ENCODE data around the gene NMRAL1.

The NMRAL1 gene

DNA sequence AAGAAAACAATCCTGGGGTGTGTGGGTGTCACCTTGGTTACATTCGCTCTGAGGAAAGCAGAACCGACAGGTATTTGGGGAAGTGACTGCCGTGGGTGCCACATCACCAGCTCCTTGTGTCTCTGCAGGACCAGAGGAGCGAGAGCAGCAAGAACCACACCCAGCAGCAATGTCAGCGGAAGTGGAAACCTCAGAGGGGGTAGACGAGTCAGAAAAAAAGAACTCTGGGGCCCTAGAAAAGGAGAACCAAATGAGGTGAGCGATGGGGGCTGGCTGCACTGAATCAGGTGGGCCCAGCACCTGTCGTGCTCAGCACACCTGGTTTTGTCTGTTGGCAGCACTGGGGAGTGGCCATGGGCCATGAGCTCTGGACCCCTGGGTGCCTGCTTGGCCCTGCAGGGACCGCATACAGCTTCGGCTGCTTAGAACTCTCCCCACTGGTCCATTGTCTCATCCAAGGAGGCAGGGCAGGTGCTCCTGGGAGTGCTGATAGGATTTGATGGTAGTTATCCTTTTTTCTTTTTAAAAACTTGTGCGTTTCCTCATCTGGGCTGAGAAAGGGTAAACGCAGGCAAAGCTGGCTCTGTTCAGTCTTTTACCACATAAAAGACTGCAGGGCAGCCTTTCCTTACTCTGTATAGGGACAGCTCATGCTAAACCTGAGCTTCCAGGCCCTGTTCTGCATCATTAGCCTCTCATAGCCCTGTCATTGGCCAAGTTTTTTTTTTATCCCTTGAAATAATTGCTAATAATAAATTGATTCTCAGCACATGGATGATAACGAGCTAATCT, 31.1 kb upstream of the NMRAL1 start:
- peak; percentile 87 for DNase-seq (ENCODE audit: low spot score)

DNA sequence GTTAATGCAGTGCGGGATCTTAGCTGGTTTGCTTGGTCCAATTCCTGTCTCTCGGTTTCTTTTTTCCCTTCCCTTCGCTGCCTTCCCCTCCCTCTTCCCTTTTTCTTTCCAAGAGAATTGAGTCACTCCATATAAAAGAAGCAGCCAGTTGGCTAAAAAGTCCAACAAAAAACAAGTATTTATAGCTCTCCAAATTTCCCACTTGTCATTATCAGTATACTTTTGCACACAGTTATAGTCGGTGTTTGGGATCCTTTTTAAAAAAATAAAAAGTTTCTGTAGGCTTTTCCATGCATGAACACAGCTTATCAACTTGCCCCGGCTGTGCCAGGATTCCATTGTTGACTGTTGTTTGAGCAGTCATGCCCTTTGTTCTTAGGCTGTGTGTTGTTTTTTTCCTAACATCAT, 26.6 kb upstream of the NMRAL1 start:
- DNase-seq (ENCODE audit: low spot score): no peak

DNA sequence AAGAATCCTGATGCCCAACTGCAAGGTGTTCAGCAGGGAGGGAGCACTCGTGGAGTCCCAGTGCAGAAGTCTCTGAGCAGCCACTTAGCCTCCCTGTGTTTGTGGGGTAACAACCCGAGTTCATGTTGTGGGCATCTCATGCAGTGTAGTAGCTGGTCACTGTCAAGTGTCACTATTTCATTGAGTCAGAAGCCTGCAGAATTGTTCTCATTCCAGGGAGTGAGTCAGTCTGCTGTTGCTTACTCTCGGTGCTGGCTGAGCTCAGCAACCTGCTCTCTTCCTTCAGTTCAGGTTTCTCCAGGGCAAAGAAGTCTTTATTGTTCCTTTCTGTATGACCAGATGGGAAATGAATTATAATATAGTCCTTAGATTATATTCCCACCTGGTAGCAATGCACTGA, 25.8 kb upstream of the NMRAL1 start:
- DNase-seq (ENCODE audit: low spot score): no peak

DNA sequence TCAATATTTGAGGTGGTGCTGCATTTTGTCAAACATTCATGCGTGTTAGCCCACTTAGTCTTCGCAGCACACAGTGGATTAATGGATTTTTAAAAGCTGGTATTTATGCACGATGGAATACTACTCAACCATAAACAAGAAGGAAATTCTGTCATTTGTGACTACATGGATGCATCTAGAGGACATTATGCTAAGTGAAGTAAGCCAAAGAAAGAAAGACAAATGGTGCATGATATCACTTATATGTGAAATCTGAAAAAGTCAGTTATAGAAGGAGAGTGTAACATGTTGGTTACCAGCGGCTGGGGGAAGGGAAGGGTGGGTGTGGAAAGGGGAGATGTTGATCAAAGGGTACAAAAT, 24.8 kb upstream of the NMRAL1 start:
- no peak for DNase-seq (ENCODE audit: low spot score)

DNA sequence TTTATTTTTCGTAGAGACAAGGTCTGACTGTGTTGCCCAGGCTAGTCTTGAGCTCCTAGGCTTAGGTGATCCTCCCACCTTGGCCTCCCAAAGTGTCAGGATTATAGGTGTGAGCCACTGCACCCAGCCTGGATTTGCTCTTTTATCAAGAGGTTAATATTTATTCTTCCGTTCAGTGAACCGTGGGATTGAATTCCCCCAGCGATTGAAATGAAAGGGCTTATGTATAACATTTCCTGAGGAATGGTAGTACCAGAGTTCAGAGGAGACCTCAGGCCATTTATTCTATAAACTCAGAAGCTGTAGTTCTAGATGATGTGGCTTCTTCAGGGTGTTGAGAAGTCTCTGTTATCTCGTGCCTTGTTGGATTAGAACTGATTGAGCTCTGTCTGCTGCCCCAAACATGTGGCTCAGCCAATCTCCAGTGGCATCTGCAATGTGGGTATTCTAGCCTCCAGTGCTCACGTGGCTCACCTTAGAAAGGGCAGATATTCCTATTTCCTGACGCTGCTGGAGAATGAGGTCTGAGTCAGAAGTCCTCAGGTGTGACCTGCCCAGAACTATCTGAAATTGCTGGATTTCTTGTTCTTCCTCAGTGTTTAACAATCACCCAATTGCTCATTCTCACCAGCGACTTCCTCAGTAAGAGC, 24.2 kb upstream of the NMRAL1 start:
- no peak for DNase-seq (ENCODE audit: low spot score)

DNA sequence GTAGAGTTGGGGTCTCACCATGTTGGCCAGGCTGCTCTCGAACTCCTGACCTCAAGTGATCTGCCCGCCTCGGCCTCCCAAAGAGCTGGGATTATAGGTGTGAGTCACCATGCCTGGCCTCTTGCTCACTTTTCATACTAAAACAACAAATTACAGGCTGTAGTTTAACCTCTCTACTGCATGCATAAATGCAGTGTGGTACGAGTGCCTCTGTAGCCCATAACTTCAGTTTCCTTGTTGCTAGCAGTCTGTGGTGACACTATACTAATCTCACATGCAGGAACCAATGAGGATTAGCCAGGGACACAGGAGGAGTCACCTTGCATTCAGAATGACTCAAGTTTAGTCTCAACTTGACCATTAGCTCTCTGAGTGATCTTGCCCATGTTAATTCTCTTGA, 21.9 kb upstream of the NMRAL1 start:
- DNase-seq (ENCODE audit: low spot score): no peak

DNA sequence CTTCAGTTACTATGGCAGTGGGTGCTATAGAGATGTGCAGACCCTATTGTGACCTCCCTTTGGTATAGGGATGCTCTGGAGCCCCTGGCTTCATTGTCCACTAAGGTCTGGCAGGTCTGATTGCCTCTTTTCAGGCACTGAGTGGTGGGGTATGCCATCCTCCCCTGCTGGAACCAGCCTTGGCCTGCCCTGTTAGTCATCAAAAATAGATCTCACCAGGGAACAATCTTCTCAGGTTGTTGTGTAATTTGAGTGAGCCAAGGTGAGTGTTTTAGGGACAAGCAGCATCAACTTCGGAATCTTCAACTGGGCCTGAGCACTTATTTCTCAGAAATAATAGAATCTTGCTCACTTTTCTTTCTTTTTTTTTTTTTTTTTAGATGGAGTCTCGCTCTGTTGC, 21.3 kb upstream of the NMRAL1 start:
- DNase-seq (ENCODE audit: low spot score): no peak

DNA sequence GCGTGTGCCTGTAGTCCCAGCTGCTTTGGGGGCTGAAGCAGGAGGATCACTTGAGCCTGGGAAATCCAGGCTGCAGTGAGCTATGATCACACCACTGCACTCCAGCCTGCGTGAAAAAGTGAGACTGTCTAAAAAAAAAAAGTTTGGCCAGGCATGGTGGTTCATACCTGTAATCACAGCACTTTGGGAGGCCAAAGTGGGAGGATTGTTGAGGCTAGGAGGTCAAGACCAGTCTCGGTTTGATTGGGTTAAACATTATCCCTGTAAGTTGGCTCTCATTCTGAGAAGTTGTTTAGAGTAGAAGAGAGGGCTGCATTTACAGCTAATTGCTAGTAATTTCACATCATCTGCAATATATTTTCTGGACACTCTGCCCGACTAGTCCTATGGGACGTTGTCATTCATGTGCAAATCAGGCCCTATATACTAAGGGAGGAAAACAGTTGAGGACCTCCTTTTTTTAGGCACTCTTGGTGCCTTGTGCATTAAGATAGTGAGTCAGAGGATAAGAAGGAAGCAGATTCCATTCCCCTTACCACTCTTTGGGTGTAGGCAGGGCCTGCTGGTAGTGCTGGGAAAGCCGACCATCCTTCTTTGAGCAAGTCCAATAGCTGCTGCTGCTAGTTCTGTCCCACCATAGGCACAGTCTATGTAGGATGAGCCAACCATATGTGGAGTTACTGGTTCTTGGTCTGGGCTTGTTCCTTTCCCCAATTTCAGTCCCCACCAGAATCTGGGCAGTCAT, 20.5 kb upstream of the NMRAL1 start:
- DNase-seq (ENCODE audit: low spot score): no peak

DNA sequence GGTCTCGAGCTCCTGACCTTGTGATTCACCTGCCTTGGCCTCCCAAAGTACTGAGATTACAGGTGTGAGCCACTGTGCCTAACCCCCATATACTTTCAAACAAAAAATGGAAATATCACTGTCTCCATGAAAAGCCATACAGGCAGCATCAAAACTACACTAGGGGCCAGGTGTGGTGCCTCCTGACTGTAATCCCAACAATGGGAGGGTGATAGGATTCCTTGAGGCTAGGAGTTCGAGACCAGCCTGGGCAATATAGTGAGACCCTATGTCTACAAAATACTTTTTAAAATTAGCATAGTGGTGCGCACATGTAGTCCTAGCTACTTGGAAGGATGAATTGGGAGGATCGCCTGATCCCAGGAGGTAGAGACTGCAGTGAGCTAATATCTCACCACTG, 17.5 kb upstream of the NMRAL1 start:
- DNase-seq (ENCODE audit: low spot score): no peak

DNA sequence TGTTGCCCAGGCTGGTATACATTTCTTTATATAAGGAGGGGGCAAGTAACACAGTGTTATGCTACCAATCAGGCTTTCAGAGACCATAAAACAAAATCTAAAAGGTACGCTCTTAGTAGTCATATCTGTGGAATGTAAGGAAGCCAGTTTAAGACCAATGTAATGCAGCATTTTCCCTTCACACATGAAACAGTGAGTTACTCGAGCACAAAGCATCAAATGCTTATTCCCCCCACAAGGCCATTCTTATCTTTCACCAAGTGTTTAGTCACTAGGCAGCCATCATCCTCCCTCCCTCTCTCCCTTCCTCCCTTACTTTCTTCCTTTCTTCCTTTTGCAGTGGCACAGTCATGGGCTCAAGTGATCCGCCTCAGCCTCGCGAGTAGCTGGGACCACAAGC, 14.6 kb upstream of the NMRAL1 start:
- DNase-seq (ENCODE audit: low spot score): no peak

DNA sequence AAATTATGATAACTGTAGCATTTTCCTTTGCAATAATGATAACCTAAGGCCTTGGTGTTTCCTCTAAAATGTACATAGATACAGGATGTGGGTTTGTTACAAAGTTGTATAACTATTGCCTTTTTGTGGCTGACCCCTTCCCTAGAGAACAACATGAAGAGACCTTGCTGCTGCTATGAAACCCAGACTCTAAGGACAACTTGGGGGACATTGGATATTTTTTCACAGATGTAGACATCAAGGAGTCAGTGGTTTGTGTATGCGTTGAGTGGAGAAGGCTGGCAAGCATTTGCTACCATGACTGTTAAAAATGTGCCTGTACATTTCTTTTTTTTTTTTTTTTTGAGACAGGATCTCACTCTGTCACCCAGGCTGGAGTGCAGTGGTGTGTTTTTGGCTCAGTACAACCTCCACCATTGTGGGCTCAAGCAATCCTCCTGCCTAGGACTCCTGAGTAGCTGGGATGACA, 14.1 kb upstream of the NMRAL1 start:
- DNase-seq (ENCODE audit: low spot score): no peak

DNA sequence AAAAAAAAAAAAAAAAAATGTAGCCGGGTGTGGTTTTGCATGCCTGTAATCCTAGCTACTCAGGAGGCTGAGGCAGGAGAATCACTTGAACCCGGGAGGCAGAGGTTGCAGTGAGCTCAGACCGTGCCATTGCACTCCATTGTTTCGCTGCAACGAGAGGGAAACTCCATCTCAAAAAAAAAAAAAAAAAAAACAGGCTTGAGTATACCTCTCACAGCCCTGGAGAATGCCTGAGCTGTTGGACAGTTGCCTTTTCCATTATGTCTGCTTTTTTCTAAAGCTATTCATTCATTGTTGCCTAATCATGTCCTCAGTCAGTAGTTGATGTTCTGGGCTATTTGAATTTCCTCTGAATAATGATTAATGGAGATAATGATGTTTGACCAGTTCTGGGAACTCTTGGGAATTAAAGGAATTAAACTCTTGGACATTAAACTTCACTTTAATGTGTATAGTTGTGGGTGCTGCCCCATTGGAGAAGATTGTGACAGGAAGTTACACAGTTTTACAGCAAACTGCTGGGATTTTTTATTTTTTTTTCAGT, 13.6 kb upstream of the NMRAL1 start:
- no peak for DNase-seq (ENCODE audit: low spot score)

DNA sequence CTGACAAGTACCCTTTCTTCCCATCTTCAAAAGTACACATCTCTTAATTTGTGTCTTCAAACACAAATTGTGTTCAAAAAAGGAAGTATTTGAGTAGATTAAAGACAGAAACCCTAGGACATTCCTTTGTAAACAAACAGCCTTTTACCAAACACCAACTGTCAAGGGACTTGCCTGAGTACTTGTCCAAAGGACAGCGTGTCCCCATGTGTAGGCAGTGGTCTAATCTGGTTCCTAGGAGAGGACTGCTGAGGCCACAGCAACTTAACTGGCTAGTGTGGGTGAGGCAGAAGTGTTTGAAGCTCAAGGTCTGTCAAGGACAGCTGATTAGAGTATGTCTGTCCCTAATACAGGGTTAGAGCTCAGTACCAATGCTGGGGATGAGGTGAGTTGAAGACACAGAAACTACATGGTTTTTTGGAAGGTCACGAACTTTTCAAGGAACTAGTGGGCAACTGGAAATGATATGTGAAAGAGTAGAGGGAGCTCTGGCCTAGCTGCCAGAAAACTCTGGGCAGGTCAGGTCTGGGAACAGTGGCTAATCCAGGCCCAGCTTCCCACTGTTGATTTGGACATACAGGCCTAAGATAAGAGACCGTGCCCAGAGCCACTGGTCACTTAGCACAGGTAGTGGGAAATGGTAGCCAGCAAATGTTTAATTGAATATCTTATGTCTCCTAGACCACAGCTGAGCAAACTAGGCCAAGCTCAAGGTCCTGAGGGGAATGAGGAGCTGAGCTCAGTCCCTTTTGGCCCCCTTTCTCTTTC, 11.9 kb upstream of the NMRAL1 start:
- no peak for DNase-seq (ENCODE audit: low spot score)

DNA sequence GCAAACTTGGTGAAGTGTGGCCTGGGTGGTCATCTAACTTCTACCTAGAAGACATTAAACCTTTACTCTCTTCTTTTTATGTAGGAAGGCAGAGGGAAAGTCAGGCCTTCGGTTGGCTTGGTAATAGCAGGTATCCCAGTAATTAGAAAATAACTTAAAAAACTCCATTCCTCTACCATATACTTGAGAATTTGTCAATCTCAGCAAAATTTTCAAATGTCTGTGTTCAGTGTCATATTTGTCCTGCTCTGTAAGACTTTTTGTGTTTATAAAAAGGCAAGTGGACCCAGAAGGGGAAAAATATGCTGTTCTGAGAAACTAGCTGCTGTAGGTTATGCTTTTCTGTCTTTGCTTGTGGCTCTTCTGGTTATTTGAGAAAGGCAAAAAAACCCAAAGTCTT, 7.5 kb upstream of the NMRAL1 start:
- DNase-seq (ENCODE audit: low spot score): no peak

DNA sequence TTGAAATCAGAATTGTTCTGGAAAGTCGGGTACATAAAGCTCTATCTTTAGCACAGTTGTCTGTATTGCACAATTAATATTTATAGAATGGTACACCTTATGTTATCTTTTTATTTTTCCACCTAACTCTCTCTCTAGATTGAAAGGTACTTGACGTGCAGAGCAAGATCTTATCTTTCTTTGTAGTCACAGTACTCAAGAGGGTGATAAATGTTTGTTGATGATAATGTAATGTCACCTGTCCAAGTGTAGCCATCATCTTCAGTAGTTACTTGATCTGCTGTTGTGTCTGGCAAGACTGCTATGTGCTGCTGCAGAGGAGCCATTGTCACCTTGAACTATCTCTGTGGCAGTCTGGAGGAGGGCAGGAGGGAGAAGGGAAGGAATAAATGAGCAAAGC, 7.1 kb upstream of the NMRAL1 start:
- DNase-seq (ENCODE audit: low spot score): no peak

DNA sequence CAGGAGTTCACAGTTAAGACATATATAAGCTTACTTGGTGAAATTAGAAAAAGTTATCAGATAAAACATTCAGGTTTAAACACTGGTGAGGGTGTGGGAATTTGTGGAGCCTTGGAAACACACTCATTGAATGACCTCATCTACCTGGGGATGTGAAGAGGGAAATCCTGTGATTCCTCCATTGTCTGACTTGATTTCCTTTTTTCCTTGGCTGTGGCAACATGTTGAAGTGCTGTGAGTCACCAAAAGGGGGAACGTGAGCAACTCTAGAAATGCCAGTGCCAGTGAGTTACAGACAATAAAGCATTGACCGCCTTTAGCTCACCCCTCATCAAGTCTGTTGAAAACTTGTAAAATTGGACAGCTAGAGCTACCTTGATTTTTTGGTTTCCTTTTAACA, 3.5 kb upstream of the NMRAL1 start:
- DNase-seq (ENCODE audit: low spot score): peak; percentile 38

DNA sequence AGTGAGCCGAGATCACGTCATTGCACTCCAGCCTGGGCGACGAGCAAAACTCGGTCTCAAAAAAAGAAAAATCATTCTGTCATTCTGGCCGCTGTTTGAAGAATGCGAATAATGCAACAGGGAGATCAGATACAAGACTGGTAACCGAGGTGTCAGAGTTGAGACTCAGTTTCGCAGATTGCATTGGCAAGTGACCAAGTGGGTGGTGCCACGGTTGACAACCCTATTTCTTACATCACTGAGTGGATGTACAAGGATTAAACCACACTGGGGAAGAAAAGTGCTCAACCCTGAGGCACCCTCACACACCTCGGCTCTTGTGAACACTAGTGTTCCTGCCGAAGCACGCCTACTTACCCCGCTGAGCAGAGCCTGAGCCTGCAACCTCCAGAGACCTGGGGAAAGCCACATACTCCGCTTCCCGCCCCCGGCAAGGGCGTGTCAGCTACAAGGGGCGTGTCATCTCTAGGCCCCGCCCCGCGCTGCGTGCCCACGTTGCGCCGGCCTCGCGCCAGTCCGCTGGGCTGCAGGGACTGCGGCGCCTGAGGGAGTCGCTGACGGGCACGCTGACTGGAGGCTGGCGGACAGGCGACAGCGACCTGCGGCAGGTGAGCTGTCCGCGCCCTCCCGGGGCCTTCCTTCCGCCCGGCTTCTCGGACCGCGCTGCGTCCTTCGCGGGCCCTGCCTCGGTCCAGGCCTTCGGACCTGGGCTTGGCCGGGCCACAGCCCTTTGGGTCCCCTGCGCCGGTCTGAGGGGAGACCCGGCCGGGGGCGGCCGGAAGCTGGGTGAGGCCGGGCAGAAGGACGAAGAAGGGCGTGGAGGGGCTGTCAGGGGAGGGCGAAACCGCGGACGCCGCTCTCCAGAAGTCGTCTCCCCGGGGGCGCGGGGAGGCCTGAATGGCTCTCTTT, 1.7 kb upstream of the NMRAL1 start, which contains the start of gene HMOX2:
Gene HMOX2, plus strand, starts transcription at position 519 of the 909 bp plus-strand sequence. CDS start 29,127 bp downstream, outside the sequence.
- peak; percentile 96 for DNase-seq (ENCODE audit: low spot score)

DNA sequence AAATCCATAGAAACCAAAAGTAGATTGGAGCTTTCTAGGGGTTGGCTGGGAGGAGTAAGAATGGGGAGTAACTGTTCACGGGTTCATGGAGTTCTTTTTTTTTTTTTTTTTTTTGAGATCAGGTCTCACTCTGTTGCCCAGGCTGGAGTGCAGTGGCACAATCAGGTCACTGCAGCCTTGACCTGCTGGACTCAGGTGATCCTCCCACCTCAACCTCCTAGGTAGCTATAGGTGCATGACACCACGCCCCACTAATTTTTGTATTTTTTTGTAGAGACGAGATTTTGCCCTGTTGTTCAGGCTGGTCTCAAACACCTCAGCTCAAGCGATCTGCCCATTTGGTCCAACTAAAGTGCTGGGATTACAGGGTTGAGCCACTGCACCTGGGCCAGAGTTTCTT, 1.5 kb downstream of the NMRAL1 start:
- no peak for DNase-seq (ENCODE audit: low spot score)

DNA sequence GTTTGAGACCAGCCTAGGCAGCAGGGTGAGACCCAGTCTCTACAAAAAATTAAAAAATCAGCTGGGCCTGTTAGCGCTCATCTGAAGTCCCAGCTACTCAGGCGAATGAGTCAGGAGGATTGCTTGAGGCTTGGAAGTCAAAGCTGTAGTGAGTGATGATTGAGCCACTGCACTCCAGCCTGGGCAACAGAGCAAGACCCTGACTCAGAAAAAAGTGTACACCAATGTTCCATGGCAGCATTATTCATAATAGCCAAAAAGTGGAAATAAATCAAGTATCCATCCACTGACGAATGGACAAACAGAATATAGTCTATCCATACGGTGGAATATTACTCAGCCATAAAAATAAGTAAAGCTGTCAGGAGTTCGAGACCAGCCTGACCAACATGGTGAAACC, 2.6 kb downstream of the NMRAL1 start:
- no peak for DNase-seq (ENCODE audit: low spot score)

DNA sequence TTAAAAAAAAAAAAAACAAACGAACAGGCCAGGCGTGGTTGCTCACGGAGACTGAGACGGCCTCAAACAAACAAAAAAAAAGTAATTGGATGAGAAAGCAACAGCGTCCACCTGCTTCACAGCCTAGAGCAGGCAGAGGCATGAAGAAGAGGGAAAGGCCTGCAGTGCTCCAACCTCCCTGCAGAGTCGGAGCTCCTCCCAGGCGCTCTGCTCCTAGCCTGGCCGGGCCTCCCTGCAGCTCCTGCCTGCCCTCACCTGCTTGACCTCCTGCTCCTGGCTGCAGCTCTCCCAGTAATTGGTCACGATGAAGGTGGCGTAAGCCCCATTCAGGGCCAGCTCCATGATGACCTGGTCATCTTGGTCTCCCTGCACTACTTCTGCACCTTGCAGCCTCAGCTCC, 5.5 kb downstream of the NMRAL1 start:
- DNase-seq (ENCODE audit: low spot score): no peak

DNA sequence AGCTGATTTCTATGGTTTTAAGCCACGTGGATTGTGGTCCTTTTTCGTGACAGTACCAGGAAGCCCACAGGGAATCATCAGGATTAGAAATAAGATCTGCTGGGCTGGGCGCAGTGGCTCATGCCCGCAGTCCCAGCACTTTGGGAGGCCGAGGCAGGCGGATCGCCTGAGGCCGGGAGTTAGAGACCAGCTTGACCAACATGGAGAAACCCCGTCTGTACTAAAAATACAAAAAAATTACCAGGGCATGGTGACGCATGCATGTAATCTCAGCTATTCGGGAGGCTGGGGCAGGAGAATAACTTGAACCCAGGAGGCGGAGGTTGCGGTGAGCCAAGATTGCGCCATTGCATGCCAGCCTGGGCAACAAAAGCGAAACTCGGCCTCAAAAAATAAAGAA, 6.5 kb downstream of the NMRAL1 start:
- no peak for DNase-seq (ENCODE audit: low spot score)
